ENCODE data around the gene GARIN5B.

GARIN5B gene

DNA sequence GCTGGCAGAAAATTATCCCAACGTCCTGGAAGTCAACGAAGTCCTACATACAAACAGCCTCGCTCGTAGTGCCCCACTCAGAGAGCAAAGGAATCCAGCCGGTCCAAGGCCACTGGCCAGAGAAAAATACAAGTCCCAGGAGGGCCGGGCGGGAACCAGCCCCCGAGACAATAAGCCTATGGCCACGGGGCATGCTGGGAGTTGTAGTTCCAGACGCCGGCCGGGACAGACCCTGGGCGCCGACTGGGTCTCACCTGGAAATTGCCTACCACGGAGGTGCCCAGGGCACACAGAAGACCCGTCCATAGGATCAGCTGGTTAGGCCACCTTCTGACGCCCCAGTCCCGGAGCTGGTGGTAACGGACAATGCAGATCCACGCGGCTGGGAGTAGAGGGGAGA, 43.3 kb downstream of the GARIN5B start:
- H4K20me1 ChIP-seq, result peaks cover 0 to 28% (median 0%) of the 10 kb centered on the region in 11 experiments; a peak in 3 of 22 replicates
- no peaks in the 10 kb centered on the region for H3K27me3 ChIP-seq
- H3K4me3 ChIP-seq, result no peak overlapping the region
- 0 out of 22 replicates have a peak overlapping the region, but pooled peaks of 1 of the 11 experiments have one; percentile 66 for H3K9ac ChIP-seq
- TF ChIP-seq Cebpa-rat (IDR thresholded peaks at IDR 0.05), result no peak
- H3K36me3 ChIP-seq, result peaks cover 0 to 59% (median 0%) of the 10 kb centered on the region in 11 experiments; a peak in 9 of 22 replicates
- H3K4me2 ChIP-seq, result peak overlapping the region in 2 of 11 experiments; percentile 10 to 31; a peak in 3 of 22 replicates
- peaks cover 37 to 49% (median 41%) of the 10 kb centered on the region in 10 experiments for H3K4me1 ChIP-seq
- H3K9me3 ChIP-seq (replicated peaks in 1 of 11), result peaks cover 0 to 3% (median 0%) of the 10 kb centered on the region in 11 experiments; a peak in 1 of 22 replicates
- H3K27ac ChIP-seq, result no peak overlapping the region

DNA sequence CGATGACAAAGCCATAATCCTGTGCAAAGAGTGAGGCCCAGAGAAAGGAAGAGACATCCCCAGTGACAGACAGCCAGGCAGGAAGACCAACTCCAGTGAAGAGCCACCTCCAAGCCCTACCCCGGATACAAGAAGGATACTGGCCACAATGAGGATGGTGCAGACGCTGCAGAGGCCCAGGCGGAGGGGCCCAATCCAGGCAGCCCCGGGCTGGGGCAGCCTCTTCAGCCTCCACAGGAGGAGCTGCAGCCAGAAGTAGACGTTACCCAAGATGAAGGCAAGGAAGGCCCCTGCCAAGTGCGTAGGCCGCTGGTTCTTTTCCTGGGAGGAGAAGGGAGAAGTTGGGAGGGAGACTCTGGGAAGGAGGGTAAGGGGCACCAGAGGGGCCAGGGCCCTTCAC, 46.4 kb downstream of the GARIN5B start:
- no peak overlapping the region; a peak in 1 of 22 replicates for H3K27ac ChIP-seq

DNA sequence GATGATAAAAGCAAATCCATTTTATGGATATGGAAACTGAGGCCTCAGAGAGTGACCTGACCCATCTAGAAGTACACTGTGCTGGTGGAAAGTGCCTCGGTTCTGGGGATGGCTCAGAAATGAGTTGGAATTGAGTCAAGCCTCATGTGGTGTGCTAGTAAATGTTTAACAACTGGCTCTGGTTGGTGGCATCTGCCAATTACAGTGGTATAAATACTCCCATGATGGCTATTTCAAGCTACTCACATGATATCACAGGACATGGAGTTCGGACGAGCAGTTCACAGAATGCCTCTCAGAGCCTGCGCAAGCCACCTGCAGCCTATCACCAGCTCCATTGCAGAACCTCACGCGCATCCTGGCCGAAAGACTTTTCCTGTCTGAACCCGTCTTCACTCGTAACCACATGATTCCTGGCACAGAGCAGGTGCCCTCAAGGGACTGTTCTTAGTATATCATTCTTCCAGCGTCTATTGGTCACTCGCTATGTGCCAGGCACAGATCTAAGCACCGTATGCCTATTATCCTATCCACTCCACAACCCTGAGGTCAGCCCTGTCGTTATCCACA, 47.0 kb downstream of the GARIN5B start:
- Histone ChIP-seq H3K36me3 (peaks cover 0 to 87% (median 7%) of the 10 kb centered on the region in 11 experiments; a peak in 12 of 22 replicates), H4K20me1 (peaks cover 0 to 44% (median 0%) of the 10 kb centered on the region in 11 experiments; a peak in 4 of 22 replicates), H3K9ac (no peak overlapping the region), H3K27ac (no peak overlapping the region), H3K4me3 (no peak overlapping the region), H3K27me3 (no peaks in the 10 kb centered on the region), H3K4me1 (peaks cover under 1 to 12% (median 3%) of the 10 kb centered on the region in 10 experiments), H3K9me3 (replicated peaks in 1 of 11) (no peaks in the 10 kb centered on the region), H3K4me2 (peak overlapping the region in 1 of 11 experiments; percentile 10; a peak in 1 of 22 replicates)
- no peak for TF ChIP-seq Cebpa-rat (IDR thresholded peaks at IDR 0.05)

More for the DNA sequence above, 46.4 kb downstream of the GARIN5B start:
- Histone ChIP-seq H3K9ac (no peak overlapping the region), H3K4me2 (no peak overlapping the region), H3K4me3 (no peak overlapping the region), H3K27me3 (no peaks in the 10 kb centered on the region), H3K36me3 (peaks cover 0 to 83% (median 7%) of the 10 kb centered on the region in 11 experiments; a peak in 11 of 22 replicates), H4K20me1 (peaks cover 0 to 50% (median 0%) of the 10 kb centered on the region in 11 experiments; a peak in 4 of 22 replicates), H3K4me1 (peaks cover 7 to 18% (median 9%) of the 10 kb centered on the region in 10 experiments), H3K9me3 (replicated peaks in 1 of 11) (no peaks in the 10 kb centered on the region)
- TF ChIP-seq Cebpa-rat (IDR thresholded peaks at IDR 0.05), result no peak

DNA sequence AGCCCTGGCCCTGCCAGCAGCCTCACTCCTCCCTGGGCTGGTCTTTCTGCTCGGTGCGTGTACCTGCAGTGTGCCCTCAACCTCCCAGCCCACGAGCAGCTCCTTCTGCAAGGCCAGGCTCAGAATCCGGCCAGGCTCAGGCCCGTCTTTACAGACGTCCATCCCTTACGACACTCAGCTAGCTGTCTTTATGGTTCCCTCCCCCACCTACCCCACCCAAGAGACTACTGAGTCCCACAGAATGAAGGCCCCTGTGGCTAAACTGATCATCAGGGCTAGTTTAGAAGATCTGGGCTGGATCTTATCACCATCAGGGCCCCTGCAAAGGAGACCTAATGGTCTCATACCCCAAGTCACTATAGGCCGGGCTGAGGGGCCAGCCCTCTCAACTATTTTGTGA, 48.7 kb downstream of the GARIN5B start:
- Histone ChIP-seq H3K27me3 (no peaks in the 10 kb centered on the region), H3K4me1 (peaks cover 0 to 20% (median 12%) of the 10 kb centered on the region in 10 experiments; a peak in 14 of 20 replicates), H3K4me2 (no peak overlapping the region), H4K20me1 (peaks cover 0 to 40% (median 0%) of the 10 kb centered on the region in 11 experiments; a peak in 5 of 22 replicates), H3K27ac (no peak overlapping the region), H3K9ac (peak overlapping the region in 2 of 11 experiments; percentile 4 to 12; a peak in 2 of 22 replicates), H3K36me3 (peaks cover 0 to 79% (median 20%) of the 10 kb centered on the region in 11 experiments; a peak in 15 of 22 replicates), H3K4me3 (no peak overlapping the region), H3K9me3 (replicated peaks in 1 of 11) (peaks cover 0 to 4% (median 0%) of the 10 kb centered on the region in 11 experiments; a peak in 2 of 22 replicates)
- TF ChIP-seq Cebpa-rat (IDR thresholded peaks at IDR 0.05), result no peak

DNA sequence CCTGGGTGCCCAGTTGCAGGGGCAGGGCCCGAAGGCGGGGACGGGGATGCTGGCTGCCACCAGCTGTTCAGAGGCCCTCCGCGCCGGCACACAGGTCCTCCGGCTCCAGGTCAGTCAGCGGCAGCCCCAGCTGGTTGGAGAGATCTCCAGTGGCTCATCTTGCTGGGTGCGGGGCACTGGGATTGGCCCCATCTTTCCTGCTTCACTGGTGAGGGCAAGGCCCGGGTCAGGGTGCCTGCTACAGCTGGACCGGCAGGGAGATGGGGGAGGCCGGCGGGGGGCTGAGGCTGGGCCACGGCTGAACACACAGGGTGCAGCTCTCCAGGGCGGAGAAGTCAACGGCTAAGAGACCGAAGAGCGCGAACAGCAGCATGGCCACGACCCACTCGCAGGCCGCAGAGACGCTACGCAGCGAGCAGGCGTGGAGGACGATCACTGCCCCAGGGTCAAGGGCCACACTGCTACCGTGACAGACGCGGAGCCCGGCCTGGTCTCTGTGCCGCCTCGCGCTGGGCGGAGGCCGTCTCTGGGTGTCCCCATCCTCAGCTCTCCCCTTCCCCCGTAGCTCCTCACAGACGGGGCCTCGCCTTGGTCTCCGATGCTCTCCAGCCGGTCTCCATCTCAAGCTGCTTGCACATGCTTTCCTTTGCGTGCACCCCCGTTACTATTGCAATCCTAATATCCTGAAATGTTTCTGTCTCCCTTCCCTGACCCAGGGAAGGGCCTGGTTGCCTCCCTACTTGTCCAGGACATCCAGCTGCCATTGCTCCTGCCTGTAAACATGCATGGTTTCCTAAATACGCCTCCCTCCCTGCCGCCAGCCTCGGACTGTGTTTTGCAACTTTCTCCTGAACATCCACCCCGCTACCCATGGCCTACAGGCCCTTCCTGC, 50.2 kb downstream of the GARIN5B start:
- Histone ChIP-seq H3K4me1 (peaks cover 0 to 24% (median 13%) of the 10 kb centered on the region in 10 experiments; a peak in 14 of 20 replicates), H3K9ac (0 out of 22 replicates have a peak overlapping the region, but pooled peaks of 1 of the 11 experiments have one; percentile 11), H3K27me3 (no peaks in the 10 kb centered on the region), H3K36me3 (peaks cover 2 to 74% (median 31%) of the 10 kb centered on the region in 11 experiments; a peak in 17 of 22 replicates), H3K4me3 (no peak overlapping the region), H3K9me3 (replicated peaks in 1 of 11) (peaks cover 0 to 9% (median 0%) of the 10 kb centered on the region in 11 experiments; a peak in 2 of 22 replicates), H4K20me1 (peaks cover 0 to 40% (median 0%) of the 10 kb centered on the region in 11 experiments; a peak in 5 of 22 replicates), H3K4me2 (no peak overlapping the region), H3K27ac (no peak overlapping the region; a peak in 1 of 22 replicates)
- no peak for TF ChIP-seq Cebpa-rat (IDR thresholded peaks at IDR 0.05)

DNA sequence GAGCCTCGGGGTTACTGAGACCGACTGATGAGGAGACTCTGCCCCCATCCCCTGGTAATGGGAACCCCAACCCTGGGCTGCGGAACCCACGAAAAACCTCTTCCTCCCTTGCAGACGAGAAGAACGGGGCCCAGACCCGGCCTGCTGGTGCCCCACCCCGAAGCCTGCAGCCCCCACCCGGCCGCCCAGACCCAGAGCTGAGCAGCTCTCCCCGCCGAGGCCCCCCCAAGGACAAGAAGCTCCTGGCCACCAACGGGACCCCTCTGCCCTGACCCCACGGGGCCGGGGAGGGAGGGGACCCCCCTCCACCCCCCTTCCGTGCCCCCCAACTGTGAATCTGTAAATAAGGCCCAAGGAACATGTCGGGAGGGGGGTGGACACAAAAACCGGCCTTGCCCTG, 51.3 kb downstream of the GARIN5B start:
- H3K9ac ChIP-seq, result no peak overlapping the region
- no peak overlapping the region for H3K4me3 ChIP-seq
- H3K9me3 ChIP-seq (replicated peaks in 1 of 11), result peaks cover 0 to 9% (median 0%) of the 10 kb centered on the region in 11 experiments; a peak in 2 of 22 replicates
- H4K20me1 ChIP-seq, result peaks cover 0 to 38% (median 0%) of the 10 kb centered on the region in 11 experiments; a peak in 5 of 22 replicates
- peaks cover 0 to 24% (median 14%) of the 10 kb centered on the region in 10 experiments; a peak in 16 of 20 replicates for H3K4me1 ChIP-seq
- H3K4me2 ChIP-seq, result no peak overlapping the region
- peaks cover 10 to 68% (median 40%) of the 10 kb centered on the region in 11 experiments; a peak in 21 of 22 replicates for H3K36me3 ChIP-seq
- H3K27ac ChIP-seq, result no peak overlapping the region
- no peaks in the 10 kb centered on the region for H3K27me3 ChIP-seq
- no peak for TF ChIP-seq Cebpa-rat (IDR thresholded peaks at IDR 0.05)

DNA sequence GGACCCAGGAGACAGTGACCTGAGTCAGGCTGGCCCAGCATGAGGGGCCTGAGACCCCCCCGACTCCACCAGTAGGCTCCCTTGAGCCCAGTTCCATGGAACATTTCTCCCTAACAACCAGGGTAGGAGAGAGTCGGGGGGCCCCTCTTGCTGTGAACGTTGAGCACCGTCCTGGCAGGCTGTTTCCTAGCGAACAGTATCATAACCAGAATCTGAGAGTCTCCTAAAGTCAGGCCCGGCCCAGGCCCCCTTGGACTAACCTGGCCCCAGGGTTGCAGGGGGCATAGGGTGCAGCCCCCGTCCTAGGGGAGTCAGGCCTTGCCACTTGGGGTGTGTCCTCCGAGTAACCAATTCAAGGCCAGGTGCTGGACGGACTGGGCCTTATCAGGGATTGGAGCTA, 51.7 kb downstream of the GARIN5B start:
- Histone ChIP-seq H3K9me3 (replicated peaks in 1 of 11) (peaks cover 0 to 9% (median 0%) of the 10 kb centered on the region in 11 experiments; a peak in 2 of 22 replicates), H3K9ac (no peak overlapping the region; a peak in 1 of 22 replicates), H3K27ac (no peak overlapping the region), H4K20me1 (peaks cover 0 to 34% (median 0%) of the 10 kb centered on the region in 11 experiments; a peak in 5 of 22 replicates), H3K36me3 (peaks cover 14 to 65% (median 42%) of the 10 kb centered on the region in 11 experiments; a peak in 21 of 22 replicates), H3K4me1 (peaks cover 4 to 24% (median 16%) of the 10 kb centered on the region in 10 experiments; a peak in 18 of 20 replicates), H3K4me2 (no peak overlapping the region), H3K4me3 (no peak overlapping the region), H3K27me3 (no peaks in the 10 kb centered on the region)
- no peak for TF ChIP-seq Cebpa-rat (IDR thresholded peaks at IDR 0.05)

GRCh38 chr19:55310498-55310897, 52.6 kb downstream of the GARIN5B start:
- peaks cover 0 to 28% (median 0%) of the 10 kb centered on the region in 11 experiments; a peak in 5 of 22 replicates for H4K20me1 ChIP-seq
- no peak overlapping the region for H3K4me3 ChIP-seq
- H3K27me3 ChIP-seq, result no peaks in the 10 kb centered on the region
- H3K4me1 ChIP-seq, result peaks cover 13 to 32% (median 18%) of the 10 kb centered on the region in 10 experiments
- H3K27ac ChIP-seq, result no peak overlapping the region; a peak in 1 of 22 replicates
- TF ChIP-seq Cebpa-rat (IDR thresholded peaks at IDR 0.05), result no peak
- peaks cover 22 to 62% (median 48%) of the 10 kb centered on the region in 11 experiments; a peak in 21 of 22 replicates for H3K36me3 ChIP-seq
- no peak overlapping the region for H3K9ac ChIP-seq
- H3K9me3 ChIP-seq (replicated peaks in 1 of 11), result peaks cover 0 to 9% (median 0%) of the 10 kb centered on the region in 11 experiments; a peak in 2 of 22 replicates
- H3K4me2 ChIP-seq, result peak overlapping the region in 7 of 11 experiments; percentile 9 to 38 (median 28); a peak in 11 of 22 replicates
